ENCODE results near the gene CRTAC1. TPM values are rescaled to one million over a fixed set of nuclear protein-coding genes. Genes with fewer than 3 reads are reported as not detected.

CRTAC1 gene
- total RNA-seq, 1 experiment from 2014 or later = 0.46 TPM

- peaks cover 2% of the 10 kb centered on the region for H3K23me2 ChIP-seq (ENCODE audit: insufficient read length, low read depth, low read length, poor library complexity, severe bottlenecking)
- no peak overlapping the region for H2AFZ ChIP-seq (ENCODE audit: low read length)
- H3K18ac ChIP-seq (ENCODE audit: insufficient read length, low read depth, low read length) = no peak overlapping the region
- no peak overlapping the region for H3K4me2 ChIP-seq (ENCODE audit: insufficient read depth, insufficient read length, low read length)
- WGBS (ENCODE audit: extremely low coverage, insufficient read length, low lambda C conversion rate) = no CpG with 5 or more reads among the region's 10 CpGs
- H3K23ac ChIP-seq (ENCODE audit: insufficient read length, low read depth, low read length) = no peak overlapping the region
- no peaks in the 10 kb centered on the region for H4K20me1 ChIP-seq (ENCODE audit: control insufficient read depth, insufficient read depth, insufficient read length)
- no peak overlapping the region for H3T11ph ChIP-seq (ENCODE audit: low read length)
- H2AK5ac ChIP-seq (ENCODE audit: insufficient read length, low read length) = no peak overlapping the region
- no peak overlapping the region for H3K4me3 Mint-ChIP-seq
- H2BK20ac ChIP-seq (ENCODE audit: low read depth, low read length, poor library complexity, severe bottlenecking) = no peak overlapping the region
- H3K27ac ChIP-seq (ENCODE audit: insufficient read length, low read depth, low read length) = no peak overlapping the region
- no peaks in the 10 kb centered on the region for H3K79me1 ChIP-seq (ENCODE audit: insufficient read depth, low read depth, low read length, poor library complexity, severe bottlenecking)
- no peaks in the 10 kb centered on the region for H3K9me3 ChIP-seq (ENCODE audit: control insufficient read depth, low read depth, low read length)
- H4K5ac ChIP-seq (ENCODE audit: insufficient read length, low read depth, low read length) = no peak overlapping the region
- H3K36me3 Mint-ChIP-seq (ENCODE audit: insufficient read depth in 1 of 3, low read depth in 3 of 3) = no peaks in the 10 kb centered on the region
- no peaks in the 10 kb centered on the region for H3K4me1 ChIP-seq (ENCODE audit: insufficient read depth, low read length)
- no peak overlapping the region for H2BK12ac ChIP-seq (ENCODE audit: insufficient read length, low read depth, low read length)
- no peaks in the 10 kb centered on the region for H3K79me2 ChIP-seq (ENCODE audit: insufficient read depth, low read length)
- no peak overlapping the region for H3K9ac ChIP-seq (ENCODE audit: extremely low read depth, insufficient read length, low read length)
- H3K4me1 Mint-ChIP-seq = peaks cover 3 to 12% of the 10 kb centered on the region in 2 experiments; a peak in 3 of 4 replicates
- no peak overlapping the region for H4K91ac ChIP-seq (ENCODE audit: insufficient read length, low read depth, low read length)
- DNase-seq = no peak
- H3K9me3 Mint-ChIP-seq = no peaks in the 10 kb centered on the region
- H2BK15ac ChIP-seq (ENCODE audit: low read depth, low read length) = no peak overlapping the region
- no peak overlapping the region for H3K4ac ChIP-seq (ENCODE audit: low read depth, low read length)
- no peak overlapping the region for H3K27ac Mint-ChIP-seq
- H4K8ac ChIP-seq (replicated peaks; ENCODE audit: insufficient read length, low read depth, low read length) = no peak overlapping the region
- H3K27me3 Mint-ChIP-seq (ENCODE audit: low read depth) = peaks cover 2% of the 10 kb centered on the region; the same call in 1 of the 2 replicates
- TF ChIP-seq CTCF (conservative IDR thresholded peaks at IDR 0.05) = no peak
- no peaks in the 10 kb centered on the region for H3K27me3 ChIP-seq (ENCODE audit: insufficient read depth, low read length)
- no peak overlapping the region for H3K14ac ChIP-seq (ENCODE audit: insufficient read depth, low read length)
- no peak overlapping the region for H3K56ac ChIP-seq (ENCODE audit: insufficient read length, low read depth, low read length)
- no peak overlapping the region for H2BK120ac ChIP-seq (ENCODE audit: low read depth, low read length, poor library complexity, severe bottlenecking)
- no peak overlapping the region for H2BK5ac ChIP-seq (ENCODE audit: insufficient read length, low read length)
Measured at GRCh38 chr10:97827702-97828291, 202.6 kb downstream of the CRTAC1 start.

All from H9 (cell line).